SJSA1 (cell line): Measurements from ENCODE around the gene CUL1. TPM values are rescaled to one million over a fixed set of nuclear protein-coding genes. Genes with fewer than 3 reads are reported as not detected.

Source experiments
- DNase-seq, 2 experiments: peaks; one replicate each; pipeline ENCODE4 v3.0.0-alpha.2; 2015 to 2020; ENCODE audit warnings: low spot score in 2 of 2, low read depth in 1 of 2
- H3K27ac ChIP-seq: fragments of 250-450 bp; sonication (Bioruptor Pico); 2 replicates; pipeline ENCODE4 v1.5.1; 2020; ENCODE audit warnings: mild to moderate bottlenecking, moderate library complexity
- H3K27me3 ChIP-seq: fragments of 250-450 bp; sonication (Bioruptor Pico); replicated peaks from 2 replicates; pipeline ENCODE4 v1.5.1; 2020; ENCODE audit warnings: mild to moderate bottlenecking, moderate library complexity
- H3K36me3 ChIP-seq: fragments of 250-450 bp; sonication (Bioruptor Pico); 2 replicates; pipeline ENCODE4 v1.5.1; 2020; ENCODE audit warnings: mild to moderate bottlenecking
- H3K4me1 ChIP-seq: fragments of 250-450 bp; sonication (Bioruptor Pico); replicated peaks from 2 replicates; pipeline ENCODE4 v1.6.1; 2021; ENCODE audit warnings: mild to moderate bottlenecking
- H3K4me3 ChIP-seq: fragments of 250-450 bp; sonication (Bioruptor Pico); 2 replicates; pipeline ENCODE4 v1.5.1; 2020; ENCODE audit warnings: mild to moderate bottlenecking
- H3K9me3 ChIP-seq: fragments of 250-450 bp; sonication (Bioruptor Pico); replicated peaks from 2 replicates; pipeline ENCODE4 v1.5.1; 2020; ENCODE audit warnings: mild to moderate bottlenecking
- total RNA-seq: library from RNA; depleted of rRNA; stranded (reverse); fragments of >200 nt; shearing (Covaris generic); gene quantifications from 2 replicates; pipeline ENCODE4 v1.2.3, GENCODE V29; 2014; rRNA removed

CUL1 gene
- total RNA-seq: 39.1 and 59.9 TPM in 2 replicates

GRCh38 chr7:148698397-148699023 is at the start of gene CUL1:
CUL1 (plus strand) TSS chr7:148698903; CDS start chr7:148730123, 31,220 bp downstream.
- Histone ChIP-seq H3K4me1 (peaks cover 44% of the 10 kb centered on the region), H3K4me3 (peak within 1 kb of the TSS; percentile 100), H3K9me3 (0 out of 2 replicates have a peak, but pooled peaks cover 5% of the 10 kb centered on the region), H3K36me3 (peaks cover 15% of the 10 kb centered on the region), H3K27me3 (no peaks in the 10 kb centered on the region), H3K27ac (peak within 1 kb of the TSS; percentile 96)
- peak; percentile 71 to 87 for DNase-seq

GRCh38 chr7:148650232-148650858 is 48.4 kb upstream of the CUL1 start:
- no peaks in the 10 kb centered on the region for H3K9me3 ChIP-seq
- H3K4me3 ChIP-seq: no peak overlapping the region
- H3K27me3 ChIP-seq: no peaks in the 10 kb centered on the region
- peak in 1 of 2 experiments; percentile 73 for DNase-seq
- peaks cover 22% of the 10 kb centered on the region for H3K4me1 ChIP-seq
- no peaks in the 10 kb centered on the region for H3K36me3 ChIP-seq
- H3K27ac ChIP-seq: peak overlapping the region; percentile 61

DNA sequence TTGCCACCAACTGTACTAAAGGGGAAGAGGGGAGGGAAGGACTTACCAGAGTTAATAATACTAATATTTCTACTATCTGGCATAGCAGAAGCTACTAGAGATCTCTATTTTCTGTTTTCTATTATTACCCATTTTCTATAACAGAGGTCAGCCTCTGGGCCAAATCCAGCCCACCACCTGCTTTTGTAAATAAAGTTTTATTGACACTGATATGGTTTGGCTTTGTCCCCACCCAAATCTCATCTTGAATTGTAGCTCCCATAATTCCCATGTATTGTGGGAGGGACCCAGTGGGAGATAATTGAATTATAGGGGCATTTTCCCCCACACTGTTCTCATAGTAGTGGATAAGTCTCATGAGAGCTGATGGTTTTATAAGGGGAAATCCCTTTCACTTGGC is 45.9 kb upstream of the CUL1 start:
- Histone ChIP-seq H3K27ac (no peak overlapping the region), H3K36me3 (no peaks in the 10 kb centered on the region), H3K27me3 (no peaks in the 10 kb centered on the region), H3K4me3 (no peak overlapping the region), H3K4me1 (peaks cover 22% of the 10 kb centered on the region), H3K9me3 (no peaks in the 10 kb centered on the region)
- no peak for DNase-seq

GRCh38 chr7:148657929-148658328 is 40.8 kb upstream of the CUL1 start:
- Histone ChIP-seq H3K27ac (no peak overlapping the region), H3K4me3 (no peak overlapping the region), H3K36me3 (no peaks in the 10 kb centered on the region), H3K4me1 (no peaks in the 10 kb centered on the region), H3K9me3 (no peaks in the 10 kb centered on the region), H3K27me3 (no peaks in the 10 kb centered on the region)
- DNase-seq: no peak

- Histone ChIP-seq H3K36me3 (no peaks in the 10 kb centered on the region), H3K27me3 (no peaks in the 10 kb centered on the region), H3K4me1 (no peaks in the 10 kb centered on the region), H3K27ac (no peak overlapping the region), H3K4me3 (no peak overlapping the region), H3K9me3 (no peaks in the 10 kb centered on the region)
- DNase-seq: no peak
These were observed 37.2 kb upstream of the CUL1 start for GRCh38 chr7:148661471-148661870.

DNA sequence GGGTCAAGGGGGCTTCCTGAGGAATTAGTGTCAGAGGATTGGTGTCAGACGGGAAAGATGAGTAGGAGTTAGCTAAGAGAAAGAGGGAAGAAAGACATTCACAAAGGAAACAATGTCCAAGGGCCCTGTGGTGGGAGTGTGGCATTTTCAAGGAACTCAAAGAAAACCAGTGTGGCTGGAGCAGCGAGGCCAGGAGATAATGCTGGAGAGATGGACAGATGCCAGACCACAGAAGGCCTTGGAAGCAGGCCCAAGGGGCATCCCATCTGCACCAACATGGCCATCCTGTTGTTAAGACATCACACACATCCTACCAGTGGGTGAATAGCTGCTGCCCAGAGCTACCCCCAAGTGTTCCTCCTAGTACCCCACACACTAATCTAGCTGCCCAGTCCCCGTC is 36.1 kb upstream of the CUL1 start:
- Histone ChIP-seq H3K27me3 (no peaks in the 10 kb centered on the region), H3K4me3 (no peak overlapping the region), H3K27ac (no peak overlapping the region), H3K9me3 (no peaks in the 10 kb centered on the region), H3K36me3 (no peaks in the 10 kb centered on the region), H3K4me1 (no peaks in the 10 kb centered on the region)
- no peak for DNase-seq

DNA sequence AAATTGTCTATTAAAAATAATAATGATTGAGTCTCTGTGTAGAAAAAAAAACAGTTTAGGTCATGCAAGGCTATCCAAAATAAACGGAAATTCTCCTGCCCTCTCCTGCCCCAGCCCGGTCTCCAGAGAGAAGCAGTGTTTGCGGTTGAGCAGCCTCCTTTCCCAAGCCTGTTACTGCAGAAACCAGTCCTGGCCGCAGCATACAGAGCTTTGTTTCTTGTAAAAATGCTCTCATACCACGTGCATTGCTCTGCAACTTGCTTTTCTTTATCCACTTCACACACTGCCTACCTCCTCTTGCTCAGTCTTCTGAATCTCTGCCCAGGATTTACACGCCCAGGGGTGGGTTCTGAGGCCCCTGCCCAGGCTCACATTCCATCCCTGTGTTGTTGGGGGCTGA is 34.4 kb upstream of the CUL1 start:
- no peak overlapping the region for H3K4me3 ChIP-seq
- no peaks in the 10 kb centered on the region for H3K36me3 ChIP-seq
- no peaks in the 10 kb centered on the region for H3K4me1 ChIP-seq
- no peak for DNase-seq
- no peaks in the 10 kb centered on the region for H3K27me3 ChIP-seq
- H3K27ac ChIP-seq: no peak overlapping the region
- H3K9me3 ChIP-seq: no peaks in the 10 kb centered on the region

DNA sequence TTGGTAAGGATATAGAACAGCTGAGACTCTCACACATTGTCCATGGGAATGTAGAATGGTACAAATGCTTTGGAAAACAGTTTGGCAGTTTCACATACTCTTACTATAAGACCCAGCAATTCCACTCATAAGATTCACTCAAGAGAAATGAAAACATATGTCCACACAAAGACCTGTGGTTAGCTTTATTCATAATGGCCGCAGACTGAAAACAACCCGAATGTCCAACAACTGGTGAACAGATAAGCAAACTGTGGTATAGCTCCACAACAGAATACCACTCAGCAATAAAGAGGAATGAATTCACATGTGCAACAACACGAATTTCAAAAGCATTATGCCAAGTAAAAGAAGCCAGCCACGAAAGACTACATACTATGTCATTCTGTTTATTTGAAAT is 33.5 kb upstream of the CUL1 start:
- Histone ChIP-seq H3K36me3 (no peaks in the 10 kb centered on the region), H3K9me3 (no peaks in the 10 kb centered on the region), H3K4me1 (no peaks in the 10 kb centered on the region), H3K27me3 (no peaks in the 10 kb centered on the region), H3K27ac (no peak overlapping the region), H3K4me3 (no peak overlapping the region)
- no peak for DNase-seq

DNA sequence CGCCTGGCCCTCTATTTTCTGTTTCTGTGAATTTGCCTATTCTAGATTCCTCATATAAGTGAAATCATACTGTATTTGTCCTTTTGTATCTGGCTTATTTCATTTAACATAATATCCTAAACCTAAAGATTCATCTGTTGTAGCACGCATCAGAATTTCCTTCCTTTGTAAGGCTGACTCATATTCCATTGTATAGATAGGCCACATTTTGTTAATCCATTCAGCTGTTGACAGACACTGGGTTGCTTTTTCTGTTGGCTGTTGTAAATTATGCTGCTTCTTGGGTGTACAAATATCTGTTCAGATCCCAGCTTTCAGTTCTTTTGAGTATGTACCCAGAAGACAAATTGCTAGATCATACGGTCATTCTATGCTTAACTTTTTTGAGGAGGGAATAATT is 28.8 kb upstream of the CUL1 start:
- DNase-seq: no peak
- H3K27ac ChIP-seq: no peak overlapping the region
- no peak overlapping the region for H3K4me3 ChIP-seq
- no peaks in the 10 kb centered on the region for H3K27me3 ChIP-seq
- no peaks in the 10 kb centered on the region for H3K36me3 ChIP-seq
- no peaks in the 10 kb centered on the region for H3K9me3 ChIP-seq
- no peaks in the 10 kb centered on the region for H3K4me1 ChIP-seq

DNA sequence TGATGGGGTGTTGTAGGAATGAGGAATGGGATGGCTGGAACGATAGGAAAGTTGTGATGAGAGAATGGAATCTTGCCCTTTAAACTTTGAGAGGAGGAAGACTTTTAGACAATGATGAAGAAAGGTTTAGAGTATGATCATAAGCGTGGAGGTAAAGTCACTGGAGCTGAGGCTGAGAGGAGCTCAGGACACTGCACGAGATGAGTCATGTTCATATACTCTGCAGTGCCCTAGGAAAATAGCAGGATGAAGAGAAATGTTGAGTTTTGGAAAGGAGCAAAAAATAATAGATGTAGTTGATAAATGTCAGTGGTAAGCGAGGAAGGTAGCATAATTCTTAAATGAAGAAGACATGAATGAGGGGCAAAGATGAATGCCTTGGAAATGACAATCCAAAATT is 28.3 kb upstream of the CUL1 start:
- Histone ChIP-seq H3K27me3 (no peaks in the 10 kb centered on the region), H3K36me3 (no peaks in the 10 kb centered on the region), H3K4me3 (no peak overlapping the region), H3K27ac (no peak overlapping the region), H3K4me1 (no peaks in the 10 kb centered on the region), H3K9me3 (no peaks in the 10 kb centered on the region)
- DNase-seq: no peak

GRCh38 chr7:148670807-148671206 is 27.9 kb upstream of the CUL1 start:
- Histone ChIP-seq H3K36me3 (no peaks in the 10 kb centered on the region), H3K27ac (no peak overlapping the region), H3K27me3 (no peaks in the 10 kb centered on the region), H3K9me3 (no peaks in the 10 kb centered on the region), H3K4me3 (no peak overlapping the region), H3K4me1 (no peaks in the 10 kb centered on the region)
- DNase-seq: no peak

DNA sequence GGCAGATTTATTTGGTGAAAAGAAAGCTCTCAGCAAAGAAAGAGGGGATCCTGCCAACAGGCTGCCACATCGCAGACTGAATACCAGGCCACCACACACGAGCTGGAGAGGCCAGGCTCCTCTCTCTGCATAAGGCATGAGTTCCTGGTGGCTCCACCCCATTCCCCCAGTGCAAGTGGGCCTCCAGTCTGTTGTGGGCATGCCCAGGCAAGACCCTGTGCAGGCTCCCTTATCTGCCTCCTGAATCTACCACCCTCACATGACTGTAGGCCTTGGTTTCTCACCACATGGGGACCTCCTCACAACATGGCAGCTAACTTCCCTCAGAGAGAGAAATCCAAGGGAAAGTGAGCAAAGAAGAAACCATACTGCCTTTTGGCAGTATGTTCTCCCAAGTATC is 26.7 kb upstream of the CUL1 start:
- DNase-seq: no peak
- no peaks in the 10 kb centered on the region for H3K9me3 ChIP-seq
- no peaks in the 10 kb centered on the region for H3K4me1 ChIP-seq
- H3K27me3 ChIP-seq: no peaks in the 10 kb centered on the region
- H3K27ac ChIP-seq: no peak overlapping the region
- no peak overlapping the region for H3K4me3 ChIP-seq
- no peaks in the 10 kb centered on the region for H3K36me3 ChIP-seq

- no peak overlapping the region for H3K27ac ChIP-seq
- H3K9me3 ChIP-seq: no peaks in the 10 kb centered on the region
- H3K4me3 ChIP-seq: no peak overlapping the region
- H3K4me1 ChIP-seq: no peaks in the 10 kb centered on the region
- no peak for DNase-seq
- H3K27me3 ChIP-seq: no peaks in the 10 kb centered on the region
- no peaks in the 10 kb centered on the region for H3K36me3 ChIP-seq
These were observed 24.0 kb upstream of the CUL1 start for GRCh38 chr7:148674689-148675088.

DNA sequence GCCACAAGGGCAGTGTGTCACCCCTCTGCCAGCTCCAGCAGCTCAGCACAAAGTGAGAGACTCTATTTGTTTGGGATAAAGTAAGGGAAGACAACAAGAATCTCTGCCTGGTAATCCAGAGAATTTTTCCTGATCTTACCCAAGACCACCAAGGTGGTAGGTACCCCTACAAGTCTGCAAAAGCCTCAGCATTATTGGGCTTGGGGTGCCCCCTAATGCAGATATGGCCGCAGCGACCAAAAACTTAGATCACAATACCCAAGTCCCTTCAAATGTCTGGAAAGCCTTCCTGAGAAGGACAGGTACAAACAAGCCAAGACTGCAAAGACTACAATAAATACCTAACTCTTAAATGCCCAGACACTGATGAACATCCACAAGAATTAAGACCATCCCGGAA is 22.4 kb upstream of the CUL1 start:
- Histone ChIP-seq H3K9me3 (no peaks in the 10 kb centered on the region), H3K27me3 (no peaks in the 10 kb centered on the region), H3K4me1 (no peaks in the 10 kb centered on the region), H3K4me3 (no peak overlapping the region), H3K36me3 (no peaks in the 10 kb centered on the region), H3K27ac (no peak overlapping the region)
- no peak for DNase-seq

DNA sequence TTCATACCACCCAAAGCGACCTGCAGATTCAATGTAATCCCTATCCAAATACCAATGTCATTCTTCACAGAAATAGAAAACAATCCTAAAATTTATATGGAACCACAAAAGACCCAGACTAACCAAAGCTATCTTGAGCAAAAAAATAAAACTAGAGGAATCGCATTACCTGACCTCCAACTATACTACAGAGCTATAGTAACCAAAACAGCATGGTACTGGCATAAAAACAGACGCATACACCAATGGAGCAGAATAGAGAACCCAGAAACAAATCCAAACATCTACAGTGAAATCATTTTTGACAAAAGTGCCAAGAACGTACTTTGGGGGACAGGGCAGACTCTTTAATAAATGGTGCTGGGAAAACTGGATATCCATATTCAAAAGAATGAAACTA is 16.9 kb upstream of the CUL1 start:
- H3K4me3 ChIP-seq: no peak overlapping the region
- no peaks in the 10 kb centered on the region for H3K27me3 ChIP-seq
- H3K27ac ChIP-seq: no peak overlapping the region
- H3K36me3 ChIP-seq: no peaks in the 10 kb centered on the region
- peaks cover 4% of the 10 kb centered on the region for H3K9me3 ChIP-seq
- no peak for DNase-seq
- H3K4me1 ChIP-seq: no peaks in the 10 kb centered on the region
